CD4-positive, alpha-beta T cell (primary cell): Measurements from ENCODE around the gene FBN1. TPM values are rescaled to one million over a fixed set of nuclear protein-coding genes. Genes with fewer than 3 reads are reported as not detected.

Experiments
- ATAC-seq: fragments of 200-7000 bp; cut with Tn5 transposase; one replicate; pipeline ENCODE4 v1.10.0; 2022; ENCODE audit warnings: mild to moderate bottlenecking; ENCODE audit not compliant: poor library complexity
- CTCF ChIA-PET: fragments of 350-600 bp; sonication (Branson Sonifier 250); formaldehyde crosslinking; loops from one replicate; lab custom pipeline; 2021; ENCODE audit warnings: antibody characterized with exemption, inconsistent platforms; lab: Charles Lee
- POLR2A ChIA-PET: fragments of 350-600 bp; sonication (Branson Sonifier 250); formaldehyde crosslinking; loops from one replicate; lab custom pipeline; 2021; ENCODE audit warnings: antibody characterized with exemption, inconsistent platforms; lab: Charles Lee
- DNase-seq, 14 experiments: peaks; one replicate each; pipeline ENCODE4 v3.0.0-alpha.2; 2013 to 2020; ENCODE audit warnings: mixed read lengths in 2 of 14
- H3K27ac ChIP-seq, 2 donors: one replicate each; pipeline versions ENCODE4 v1.5.1 to v1.7.0; 2013; ENCODE audit warnings: low read length in 2 of 2, low read depth in 1 of 2, mild to moderate bottlenecking in 1 of 2
- H3K27me3 ChIP-seq, 2 experiments: 1 replicate in 1 of 2; 2 replicates in 1 of 2; pipeline versions ENCODE4 v1.6.1 to v1.7.0; 2013; ENCODE audit warnings: low read length in 2 of 2, control low read depth in 1 of 2, mild to moderate bottlenecking in 1 of 2, moderate library complexity in 1 of 2; ENCODE audit not compliant: insufficient read depth in 2 of 2, control insufficient read depth in 1 of 2
- H3K36me3 ChIP-seq: one replicate; pipeline ENCODE4 v1.6.1; 2013; ENCODE audit warnings: low read length, control low read depth; ENCODE audit not compliant: insufficient read depth
- H3K4me1 ChIP-seq: one replicate; pipeline ENCODE4 v1.6.1; 2013; ENCODE audit warnings: low read length, control low read depth; ENCODE audit not compliant: insufficient read depth
- H3K4me3 ChIP-seq: one replicate; pipeline ENCODE4 v1.5.1; 2013; ENCODE audit warnings: mild to moderate bottlenecking, low read length, moderate library complexity
- H3K9me3 ChIP-seq, 2 experiments: 1 replicate in 1 of 2; 2 replicates in 1 of 2; pipeline versions ENCODE4 v1.6.1 to v1.7.0; 2013; ENCODE audit warnings: low read length in 2 of 2, mild to moderate bottlenecking in 2 of 2, control low read depth in 1 of 2, moderate library complexity in 1 of 2; ENCODE audit not compliant: control insufficient read depth in 1 of 2, insufficient read depth in 1 of 2
- H3K27ac Mint-ChIP-seq: one replicate; pipeline ENCODE4 v1.8.0; 2020; ENCODE audit warnings: mixed read lengths
- H3K27me3 Mint-ChIP-seq: one replicate; pipeline ENCODE4 v1.8.0; 2021; ENCODE audit warnings: mixed read lengths
- H3K36me3 Mint-ChIP-seq: one replicate; pipeline ENCODE4 v1.8.0; 2021; ENCODE audit warnings: low read depth, mixed read lengths
- H3K4me1 Mint-ChIP-seq: one replicate; pipeline ENCODE4 v1.8.0; 2021; ENCODE audit warnings: low read depth, mixed read lengths
- H3K4me3 Mint-ChIP-seq: one replicate; pipeline ENCODE4 v1.8.0; 2020; ENCODE audit warnings: mild to moderate bottlenecking, mixed read lengths
- H3K9me3 Mint-ChIP-seq: one replicate; pipeline ENCODE4 v1.8.0; 2020; ENCODE audit warnings: mixed read lengths
- intact Hi-C, 2 experiments: fragments of 100-400 bp; cut with DNase I in 1 of 2; cut with micrococcal nuclease in 1 of 2; formaldehyde crosslinking; loops; one replicate each; pipeline versions ENCODE4 v1.15.1 to v1.9.0; 2023 to 2025; cut with DNase I, micrococcal nuclease
- total RNA-seq, 174 experiments: library from RNA in 2 of 174; stranded (reverse) in 2 of 174; gene quantifications; one replicate each; pipeline ENCODE4 v1.2.3 and lab custom pipeline; 2021 to 2026
- TF ChIP-seq, protein P1 (sequence below): fragments of 200-600 bp; IDR thresholded peaks from one replicate; pipeline ENCODE4 v1.8.0; 2022; ENCODE audit warnings: antibody characterized with exemption, mild to moderate bottlenecking

FBN1 gene
- total RNA-seq, 2 experiments from 2014 or later: 0.11 to 0.25 TPM

DNA sequence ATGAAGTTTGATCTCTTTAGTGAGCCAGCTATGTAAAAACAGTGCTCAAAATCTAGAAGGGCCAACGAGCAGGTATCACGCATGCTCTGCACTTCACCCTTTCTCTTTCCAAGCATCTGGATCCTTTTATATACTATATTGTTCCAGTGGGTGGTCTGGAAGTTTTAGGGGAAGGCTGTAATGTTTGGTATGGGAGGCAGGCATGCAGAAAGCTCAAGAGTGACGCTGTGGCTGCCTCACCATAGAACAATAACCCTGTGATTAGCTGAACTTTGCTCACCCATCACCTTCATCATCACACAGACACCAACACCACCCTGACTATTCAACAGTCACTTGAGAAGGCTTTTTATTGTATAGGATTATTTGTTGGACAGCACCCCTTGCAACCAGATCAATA is 81.6 kb downstream of the FBN1 start:
- Mint-ChIP-seq H3K36me3 (no peaks in the 10 kb centered on the region), H3K4me1 (no peaks in the 10 kb centered on the region), H3K27ac (no peak overlapping the region), H3K9me3 (no peaks in the 10 kb centered on the region), H3K4me3 (no peak overlapping the region), H3K27me3 (peaks cover 5% of the 10 kb centered on the region)
- ChIA-PET POLR2A (no interaction called here), CTCF (no interaction called here)
- no peaks in the 10 kb centered on the region for H3K36me3 ChIP-seq
- TF ChIP-seq, protein P1, sequence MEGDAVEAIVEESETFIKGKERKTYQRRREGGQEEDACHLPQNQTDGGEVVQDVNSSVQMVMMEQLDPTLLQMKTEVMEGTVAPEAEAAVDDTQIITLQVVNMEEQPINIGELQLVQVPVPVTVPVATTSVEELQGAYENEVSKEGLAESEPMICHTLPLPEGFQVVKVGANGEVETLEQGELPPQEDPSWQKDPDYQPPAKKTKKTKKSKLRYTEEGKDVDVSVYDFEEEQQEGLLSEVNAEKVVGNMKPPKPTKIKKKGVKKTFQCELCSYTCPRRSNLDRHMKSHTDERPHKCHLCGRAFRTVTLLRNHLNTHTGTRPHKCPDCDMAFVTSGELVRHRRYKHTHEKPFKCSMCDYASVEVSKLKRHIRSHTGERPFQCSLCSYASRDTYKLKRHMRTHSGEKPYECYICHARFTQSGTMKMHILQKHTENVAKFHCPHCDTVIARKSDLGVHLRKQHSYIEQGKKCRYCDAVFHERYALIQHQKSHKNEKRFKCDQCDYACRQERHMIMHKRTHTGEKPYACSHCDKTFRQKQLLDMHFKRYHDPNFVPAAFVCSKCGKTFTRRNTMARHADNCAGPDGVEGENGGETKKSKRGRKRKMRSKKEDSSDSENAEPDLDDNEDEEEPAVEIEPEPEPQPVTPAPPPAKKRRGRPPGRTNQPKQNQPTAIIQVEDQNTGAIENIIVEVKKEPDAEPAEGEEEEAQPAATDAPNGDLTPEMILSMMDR: no peak
- H3K27ac ChIP-seq: no peak overlapping the region
- intact Hi-C loops: no loop called here
- no peaks in the 10 kb centered on the region for H3K9me3 ChIP-seq
- ATAC-seq: no peak
- no peak for DNase-seq
- no peaks in the 10 kb centered on the region for H3K27me3 ChIP-seq
- no peak overlapping the region for H3K4me3 ChIP-seq
- no peaks in the 10 kb centered on the region for H3K4me1 ChIP-seq

DNA sequence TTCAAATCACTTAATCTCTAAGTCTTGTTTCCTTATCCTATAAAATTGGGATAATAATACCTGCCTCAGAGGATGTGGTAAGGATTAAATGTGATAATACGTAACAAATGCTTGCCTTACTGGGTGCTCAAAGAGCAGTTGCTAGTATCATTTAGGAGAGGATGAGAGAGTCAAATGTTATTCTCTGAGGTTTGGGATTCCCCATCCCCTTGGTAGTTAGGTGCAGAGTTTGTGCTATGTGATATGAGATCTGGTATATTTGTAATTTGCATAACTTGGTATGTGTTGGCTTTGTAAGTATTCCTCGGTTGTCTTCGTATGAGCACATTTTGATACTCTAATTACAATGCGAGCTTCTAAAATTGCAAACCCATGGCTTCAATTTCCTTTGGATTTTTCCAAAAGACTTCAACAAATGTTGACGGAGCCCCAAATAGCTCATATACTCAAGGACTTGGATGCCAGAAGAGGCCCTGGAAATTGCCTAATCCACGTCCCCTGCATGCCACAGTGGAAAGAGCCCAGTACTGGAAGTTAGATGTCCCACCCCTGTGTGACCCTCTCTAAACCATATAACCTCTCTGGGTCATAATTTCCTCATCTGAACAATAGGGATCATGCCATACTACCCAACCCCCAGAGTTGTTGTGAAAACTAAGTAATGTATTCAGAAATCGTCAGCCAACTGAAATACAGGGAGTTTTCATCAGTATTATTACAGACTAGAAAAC is 85.0 kb downstream of the FBN1 start:
- H3K9me3 ChIP-seq: no peaks in the 10 kb centered on the region
- H3K4me1 ChIP-seq: no peaks in the 10 kb centered on the region
- ChIA-PET POLR2A (no interaction called here), CTCF (no interaction called here)
- no peak overlapping the region for H3K27ac ChIP-seq
- ATAC-seq (no peak), DNase-seq (no peak)
- peaks cover 8% of the 10 kb centered on the region for H3K27me3 Mint-ChIP-seq
- H3K4me3 ChIP-seq: no peak overlapping the region
- no peaks in the 10 kb centered on the region for H3K27me3 ChIP-seq
- TF ChIP-seq, protein P1: no peak
- H3K36me3 Mint-ChIP-seq: no peaks in the 10 kb centered on the region
- intact Hi-C loops: no loop called here
- H3K4me3 Mint-ChIP-seq: no peak overlapping the region
- H3K36me3 ChIP-seq: no peaks in the 10 kb centered on the region
- no peak overlapping the region for H3K27ac Mint-ChIP-seq
- H3K9me3 Mint-ChIP-seq: no peaks in the 10 kb centered on the region
- no peaks in the 10 kb centered on the region for H3K4me1 Mint-ChIP-seq

DNA sequence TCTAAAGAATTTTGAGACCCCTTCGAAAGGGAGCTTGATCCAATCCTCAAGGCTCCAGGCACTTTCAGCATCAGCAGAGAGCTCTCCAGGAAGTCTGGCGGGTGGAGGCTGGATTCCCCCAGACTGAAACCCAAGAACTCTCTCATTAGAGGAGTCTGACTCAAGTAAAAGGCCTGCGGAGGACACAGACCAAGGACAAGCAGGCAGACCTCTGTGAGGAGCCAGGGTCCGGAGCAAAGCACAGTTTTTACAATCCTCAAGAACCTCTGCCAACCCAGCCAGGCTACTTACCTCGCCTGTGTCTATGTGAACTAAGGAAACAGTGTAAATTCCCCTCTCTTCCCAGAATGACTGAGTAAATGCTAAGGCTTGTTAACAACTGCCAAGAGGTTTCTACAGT is 86.2 kb downstream of the FBN1 start:
- H3K27ac ChIP-seq: no peak overlapping the region
- H3K27ac Mint-ChIP-seq: no peak overlapping the region

More for the DNA sequence above, 86.2 kb downstream of the FBN1 start:
- Histone ChIP-seq H3K4me1 (no peaks in the 10 kb centered on the region), H3K27me3 (no peaks in the 10 kb centered on the region), H3K9me3 (no peaks in the 10 kb centered on the region), H3K4me3 (no peak overlapping the region), H3K36me3 (no peaks in the 10 kb centered on the region)
- no peaks in the 10 kb centered on the region for H3K9me3 Mint-ChIP-seq
- DNase-seq (no peak), ATAC-seq (no peak)
- ChIA-PET POLR2A (no interaction called here), CTCF (no interaction called here)
- H3K36me3 Mint-ChIP-seq: no peaks in the 10 kb centered on the region
- H3K27me3 Mint-ChIP-seq: peaks cover 9% of the 10 kb centered on the region
- intact Hi-C loops: no loop called here
- no peaks in the 10 kb centered on the region for H3K4me1 Mint-ChIP-seq
- no peak overlapping the region for H3K4me3 Mint-ChIP-seq
- TF ChIP-seq, protein P1: no peak
